HepG2 (cell line): Measurements from ENCODE around the gene TCFL5. TPM values are rescaled to one million over a fixed set of nuclear protein-coding genes. Genes with fewer than 3 reads are reported as not detected.

Experiments used
- CBX1 ChIP-seq: IDR thresholded peaks from one replicate; pipeline ENCODE4 v1.6.1; 2016; ENCODE audit warnings: antibody characterized with exemption, low read depth
- CEBPG ChIP-seq: IDR thresholded peaks from 2 replicates; pipeline ENCODE4 v1.6.1; 2016
- FOXJ3 ChIP-seq: sonication (generic); formaldehyde crosslinking; IDR thresholded peaks from 2 replicates; pipeline ENCODE4 v1.4.0; 2020; ENCODE audit warnings: missing genetic modification reagents, mild to moderate bottlenecking, borderline replicate concordance
- FOXO4 ChIP-seq: sonication (generic); formaldehyde crosslinking; conservative IDR thresholded peaks from 2 replicates; pipeline ENCODE4 v1.8.1; 2023; ENCODE audit warnings: missing genetic modification reagents
- HMG20B ChIP-seq: conservative IDR thresholded peaks from 2 replicates; pipeline ENCODE4 v1.6.1; 2016; ENCODE audit warnings: missing genetic modification reagents, missing compliant biosample characterization
- IKZF5 ChIP-seq: IDR thresholded peaks from 2 replicates; pipeline ENCODE4 v1.6.1; 2018; ENCODE audit warnings: missing genetic modification reagents, mild to moderate bottlenecking, missing compliant biosample characterization
- KLF15 ChIP-seq: sonication (generic); formaldehyde crosslinking; IDR thresholded peaks from 2 replicates; pipeline ENCODE4 v1.8.1; 2023; ENCODE audit warnings: borderline replicate concordance, mild to moderate bottlenecking, inconsistent platforms, missing genetic modification reagents, mixed read lengths
- MED1 ChIP-seq: sonication (generic); formaldehyde crosslinking; IDR thresholded peaks from 2 replicates; pipeline ENCODE4 v1.4.0; 2020; ENCODE audit warnings: missing genetic modification reagents
- PHF21A ChIP-seq: sonication (generic); formaldehyde crosslinking; IDR thresholded peaks from 2 replicates; pipeline ENCODE4 v1.5.0; 2020; ENCODE audit warnings: mild to moderate bottlenecking, missing genetic modification reagents
- RERE ChIP-seq: IDR thresholded peaks from 2 replicates; pipeline ENCODE4 v1.6.1; 2016; ENCODE audit warnings: low read depth, missing genetic modification reagents, missing compliant biosample characterization
- RFXAP ChIP-seq: sonication (generic); formaldehyde crosslinking; IDR thresholded peaks from 2 replicates; pipeline ENCODE4 v1.4.0; 2020; ENCODE audit warnings: missing genetic modification reagents, borderline replicate concordance
- SALL1 ChIP-seq: sonication (generic); formaldehyde crosslinking; IDR thresholded peaks from 2 replicates; pipeline ENCODE4 v1.8.0; 2022; ENCODE audit warnings: mild to moderate bottlenecking, missing genetic modification reagents
- TEAD3 ChIP-seq: optimal IDR thresholded peaks from 2 replicates; pipeline ENCODE3; 2016; ENCODE audit warnings: borderline replicate concordance
- TGIF2 ChIP-seq: IDR thresholded peaks from 2 replicates; pipeline ENCODE4 v1.6.1; 2016; ENCODE audit warnings: control low read depth, missing compliant biosample characterization
- XRCC5 ChIP-seq: fragments of 200-400 bp; formaldehyde crosslinking; optimal IDR thresholded peaks from 2 replicates; pipeline ENCODE3; 2017; ENCODE audit warnings: mild to moderate bottlenecking, low read length
- ZNF382 ChIP-seq: sonication (generic); formaldehyde crosslinking; IDR thresholded peaks from 2 replicates; pipeline ENCODE4 v1.5.0; 2020; ENCODE audit warnings: missing genetic modification reagents, mild to moderate bottlenecking, borderline replicate concordance
- ZNF547 ChIP-seq: sonication (generic); formaldehyde crosslinking; IDR thresholded peaks from 2 replicates; pipeline ENCODE4 v1.5.1; 2020; ENCODE audit warnings: mild to moderate bottlenecking, missing genetic modification reagents
- ZNF616 ChIP-seq: sonication (generic); formaldehyde crosslinking; IDR thresholded peaks from 2 replicates; pipeline ENCODE4 v1.5.0; 2020; ENCODE audit warnings: low read depth, mild to moderate bottlenecking, missing genetic modification reagents
- polyA plus RNA-seq, 8 experiments: library from polyadenylated mRNA; depleted of rRNA in 3 of 8; stranded (reverse) in 7 of 8; unstranded in 1 of 8; fragments of >200 nt; fragmentation: Illumina TruSeq in 4 of 8; extraction: Trizol in 4 of 8; gene quantifications; 2 replicates each; pipeline versions ENCODE4 v1.2.1 to v1.2.3, GENCODE V29; 2011 to 2016; ENCODE audit warnings: low read depth in 4 of 8, missing spikeins in 1 of 8, mixed read lengths in 1 of 8; ENCODE audit not compliant: insufficient read depth in 1 of 8
- total RNA-seq, 5 experiments: library from RNA; depleted of rRNA; stranded (reverse); fragments of >200 nt; fragmentation: Illumina TruSeq; extraction: Trizol; gene quantifications; 2 replicates each; pipeline ENCODE4 v1.2.3, GENCODE V29; 2016; ENCODE audit warnings: low read depth in 1 of 5

The TCFL5 gene
- total and polyA plus RNA-seq, 2 of the 13 experiments (the other 11 are each of a cell fraction or from before 2014, with no cell fraction given): 14.8 to 20.0 TPM

- peak; percentile 76 for TF ChIP-seq TEAD3 (CRISPR knock-in tag)
- TF ChIP-seq XRCC5: peak; percentile 100
- peak; percentile 35; the same call in 1 of the 2 replicates for TF ChIP-seq RERE
- TF ChIP-seq TGIF2 (CRISPR knock-in tag): peak; percentile 85
- peak; percentile 42 for TF ChIP-seq CBX1
- TF ChIP-seq KLF15: peak; percentile 60; the same call in 1 of the 2 replicates
- peak; percentile 37; the same call in 1 of the 2 replicates for TF ChIP-seq CEBPG (CRISPR knock-in tag)
- peak; percentile 84 for TF ChIP-seq SALL1 (CRISPR knock-in tag)
- peak; percentile 44; the same call in 1 of the 2 replicates for TF ChIP-seq RFXAP (CRISPR knock-in tag)
- no peak for TF ChIP-seq ZNF382
- peak; percentile 56; the same call in 1 of the 2 replicates for TF ChIP-seq HMG20B (CRISPR knock-in tag)
- TF ChIP-seq FOXJ3 (CRISPR knock-in tag): no peak
- TF ChIP-seq IKZF5 (CRISPR knock-in tag): peak; percentile 49; the same call in 1 of the 2 replicates
- no peak; the same call in 1 of the 2 replicates for TF ChIP-seq PHF21A (CRISPR knock-in tag)
- TF ChIP-seq ZNF616 (CRISPR knock-in tag): no peak
- TF ChIP-seq MED1 (CRISPR knock-in tag): peak; percentile 70; the same call in 1 of the 2 replicates
- TF ChIP-seq ZNF547 (CRISPR knock-in tag): peak; percentile 81
- no peak for TF ChIP-seq FOXO4 (CRISPR knock-in tag)
These were observed 70.1 kb downstream of the TCFL5 start (continued) for GRCh38 chr20:62791301-62792181.
